ENCODE measurements around the gene RERE. TPM values are rescaled to one million over a fixed set of nuclear protein-coding genes. Genes with fewer than 3 reads are reported as not detected.

Gene RERE
- total RNA-seq, 1 experiment from 2014 or later, result 161 TPM

DNA sequence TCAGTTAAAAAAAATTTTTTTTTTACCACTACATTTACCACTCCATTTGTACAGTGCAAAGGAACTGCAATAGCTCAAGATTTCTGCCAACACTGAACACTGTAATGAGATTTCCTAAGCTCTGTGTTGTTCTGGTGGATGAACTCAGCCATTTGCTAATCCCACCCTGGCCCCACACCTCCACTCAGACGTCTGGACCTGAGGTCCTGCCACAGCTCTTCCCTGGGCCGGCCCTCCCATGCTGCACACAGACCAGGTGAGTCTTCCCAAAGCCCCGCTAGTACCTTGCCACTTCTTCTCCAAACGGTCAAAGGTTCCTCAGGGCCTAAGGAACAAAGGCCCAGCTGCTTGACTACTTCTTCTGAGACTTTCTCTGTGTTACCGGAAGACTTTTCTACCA, 443.1 kb downstream of the RERE start:
- H3K4me3 Mint-ChIP-seq, result no peak overlapping the region
- DNase-seq (ENCODE audit: low spot score) (no peak), ATAC-seq (no peak)
- no peaks in the 10 kb centered on the region for H3K9me3 Mint-ChIP-seq
- peaks cover 86% of the 10 kb centered on the region for H3K4me1 Mint-ChIP-seq
- H3K36me3 Mint-ChIP-seq, result no peaks in the 10 kb centered on the region
- TF ChIP-seq CBFB (CRISPR knock-in tag; IDR thresholded peaks at IDR 0.05; ENCODE audit: low read depth) (no peak), ZNF232 (CRISPR knock-in tag; IDR thresholded peaks at IDR 0.05) (no peak), TEAD4 (CRISPR knock-in tag; IDR thresholded peaks at IDR 0.05) (no peak), MYBL2 (CRISPR knock-in tag; IDR thresholded peaks at IDR 0.05) (no peak)
- H3K27ac Mint-ChIP-seq, result peak overlapping the region; percentile 9
- CTCF ChIA-PET, result interaction anchor here (0.7 to 2.6 kb wide), 12 partner anchors 12 to 475 kb away, joined by 3 to 12 read pairs (median 4); no protein-coding TSS in a partner anchor
- POLR2A ChIA-PET, result no interaction called here
- no peaks in the 10 kb centered on the region for H3K27me3 Mint-ChIP-seq (ENCODE audit: low read depth)

DNA sequence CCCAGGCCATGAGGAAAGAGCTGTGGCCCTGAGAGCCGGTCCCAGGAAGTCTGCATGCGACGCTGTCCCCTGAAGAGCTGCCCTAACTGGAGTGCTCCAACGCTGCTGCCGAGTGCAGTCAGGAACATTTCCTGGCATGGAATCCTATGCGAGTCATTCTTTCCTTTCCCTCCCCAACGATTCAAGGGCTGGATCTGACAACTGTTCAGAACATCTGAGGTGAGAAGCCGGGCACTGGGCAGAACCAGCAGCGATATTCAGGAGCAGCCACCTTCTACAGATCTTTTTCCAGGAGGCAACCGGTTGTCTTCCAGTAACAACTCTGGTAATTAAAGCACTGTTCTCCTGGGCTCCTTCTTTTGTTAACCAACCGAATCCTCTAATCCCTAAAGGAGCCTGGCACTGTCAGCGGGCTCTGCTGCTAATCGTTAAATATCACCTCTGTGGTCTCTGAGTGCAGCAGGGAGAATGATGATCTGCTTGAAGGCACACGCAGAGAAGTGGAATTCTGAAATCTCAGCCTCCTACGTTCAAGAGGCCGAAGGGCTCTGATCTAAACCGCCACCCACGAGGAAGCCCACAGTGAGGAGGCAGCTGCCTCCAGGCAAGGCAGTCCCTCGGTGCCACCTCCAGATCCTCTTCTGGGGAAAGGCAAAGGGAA, 443.7 kb downstream of the RERE start:
- Mint-ChIP-seq H3K4me3 (no peak overlapping the region), H3K27me3 (ENCODE audit: low read depth) (no peaks in the 10 kb centered on the region), H3K36me3 (no peaks in the 10 kb centered on the region), H3K4me1 (peaks cover 86% of the 10 kb centered on the region), H3K9me3 (no peaks in the 10 kb centered on the region), H3K27ac (peak overlapping the region; percentile 80)
- POLR2A ChIA-PET, result interaction anchor here (0.6 kb wide), 1 partner anchor 11 kb away, joined by 3 read pairs; no protein-coding TSS in a partner anchor
- CTCF ChIA-PET, result interaction anchor here (0.6 to 2.6 kb wide), 13 partner anchors 13 to 475 kb away, joined by 3 to 12 read pairs (median 4); no protein-coding TSS in a partner anchor
- TF ChIP-seq, protein P1, sequence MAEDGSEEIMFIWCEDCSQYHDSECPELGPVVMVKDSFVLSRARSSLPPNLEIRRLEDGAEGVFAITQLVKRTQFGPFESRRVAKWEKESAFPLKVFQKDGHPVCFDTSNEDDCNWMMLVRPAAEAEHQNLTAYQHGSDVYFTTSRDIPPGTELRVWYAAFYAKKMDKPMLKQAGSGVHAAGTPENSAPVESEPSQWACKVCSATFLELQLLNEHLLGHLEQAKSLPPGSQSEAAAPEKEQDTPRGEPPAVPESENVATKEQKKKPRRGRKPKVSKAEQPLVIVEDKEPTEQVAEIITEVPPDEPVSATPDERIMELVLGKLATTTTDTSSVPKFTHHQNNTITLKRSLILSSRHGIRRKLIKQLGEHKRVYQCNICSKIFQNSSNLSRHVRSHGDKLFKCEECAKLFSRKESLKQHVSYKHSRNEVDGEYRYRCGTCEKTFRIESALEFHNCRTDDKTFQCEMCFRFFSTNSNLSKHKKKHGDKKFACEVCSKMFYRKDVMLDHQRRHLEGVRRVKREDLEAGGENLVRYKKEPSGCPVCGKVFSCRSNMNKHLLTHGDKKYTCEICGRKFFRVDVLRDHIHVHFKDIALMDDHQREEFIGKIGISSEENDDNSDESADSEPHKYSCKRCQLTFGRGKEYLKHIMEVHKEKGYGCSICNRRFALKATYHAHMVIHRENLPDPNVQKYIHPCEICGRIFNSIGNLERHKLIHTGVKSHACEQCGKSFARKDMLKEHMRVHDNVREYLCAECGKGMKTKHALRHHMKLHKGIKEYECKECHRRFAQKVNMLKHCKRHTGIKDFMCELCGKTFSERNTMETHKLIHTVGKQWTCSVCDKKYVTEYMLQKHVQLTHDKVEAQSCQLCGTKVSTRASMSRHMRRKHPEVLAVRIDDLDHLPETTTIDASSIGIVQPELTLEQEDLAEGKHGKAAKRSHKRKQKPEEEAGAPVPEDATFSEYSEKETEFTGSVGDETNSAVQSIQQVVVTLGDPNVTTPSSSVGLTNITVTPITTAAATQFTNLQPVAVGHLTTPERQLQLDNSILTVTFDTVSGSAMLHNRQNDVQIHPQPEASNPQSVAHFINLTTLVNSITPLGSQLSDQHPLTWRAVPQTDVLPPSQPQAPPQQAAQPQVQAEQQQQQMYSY (CRISPR knock-in tag; IDR thresholded peaks at IDR 0.05), result peak; percentile 67
- no peak for TF ChIP-seq SMAD4 (CRISPR knock-in tag; IDR thresholded peaks at IDR 0.05)
- no peak for TF ChIP-seq TCF7 (CRISPR knock-in tag; IDR thresholded peaks at IDR 0.05; ENCODE audit: low read depth)
- TF ChIP-seq NR3C1 (CRISPR knock-in tag; conservative IDR thresholded peaks at IDR 0.05; ENCODE audit: low read depth), result no peak
- TF ChIP-seq, protein P2, sequence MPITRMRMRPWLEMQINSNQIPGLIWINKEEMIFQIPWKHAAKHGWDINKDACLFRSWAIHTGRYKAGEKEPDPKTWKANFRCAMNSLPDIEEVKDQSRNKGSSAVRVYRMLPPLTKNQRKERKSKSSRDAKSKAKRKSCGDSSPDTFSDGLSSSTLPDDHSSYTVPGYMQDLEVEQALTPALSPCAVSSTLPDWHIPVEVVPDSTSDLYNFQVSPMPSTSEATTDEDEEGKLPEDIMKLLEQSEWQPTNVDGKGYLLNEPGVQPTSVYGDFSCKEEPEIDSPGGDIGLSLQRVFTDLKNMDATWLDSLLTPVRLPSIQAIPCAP (CRISPR knock-in tag; IDR thresholded peaks at IDR 0.05), result no peak
- TF ChIP-seq, protein P3, sequence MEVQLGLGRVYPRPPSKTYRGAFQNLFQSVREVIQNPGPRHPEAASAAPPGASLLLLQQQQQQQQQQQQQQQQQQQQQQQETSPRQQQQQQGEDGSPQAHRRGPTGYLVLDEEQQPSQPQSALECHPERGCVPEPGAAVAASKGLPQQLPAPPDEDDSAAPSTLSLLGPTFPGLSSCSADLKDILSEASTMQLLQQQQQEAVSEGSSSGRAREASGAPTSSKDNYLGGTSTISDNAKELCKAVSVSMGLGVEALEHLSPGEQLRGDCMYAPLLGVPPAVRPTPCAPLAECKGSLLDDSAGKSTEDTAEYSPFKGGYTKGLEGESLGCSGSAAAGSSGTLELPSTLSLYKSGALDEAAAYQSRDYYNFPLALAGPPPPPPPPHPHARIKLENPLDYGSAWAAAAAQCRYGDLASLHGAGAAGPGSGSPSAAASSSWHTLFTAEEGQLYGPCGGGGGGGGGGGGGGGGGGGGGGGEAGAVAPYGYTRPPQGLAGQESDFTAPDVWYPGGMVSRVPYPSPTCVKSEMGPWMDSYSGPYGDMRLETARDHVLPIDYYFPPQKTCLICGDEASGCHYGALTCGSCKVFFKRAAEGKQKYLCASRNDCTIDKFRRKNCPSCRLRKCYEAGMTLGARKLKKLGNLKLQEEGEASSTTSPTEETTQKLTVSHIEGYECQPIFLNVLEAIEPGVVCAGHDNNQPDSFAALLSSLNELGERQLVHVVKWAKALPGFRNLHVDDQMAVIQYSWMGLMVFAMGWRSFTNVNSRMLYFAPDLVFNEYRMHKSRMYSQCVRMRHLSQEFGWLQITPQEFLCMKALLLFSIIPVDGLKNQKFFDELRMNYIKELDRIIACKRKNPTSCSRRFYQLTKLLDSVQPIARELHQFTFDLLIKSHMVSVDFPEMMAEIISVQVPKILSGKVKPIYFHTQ (CRISPR knock-in tag; IDR thresholded peaks at IDR 0.05), result no peak
- no peak for TF ChIP-seq ZNF423 (CRISPR knock-in tag; IDR thresholded peaks at IDR 0.05)
- ATAC-seq (peak; percentile 22), DNase-seq (ENCODE audit: low spot score) (no peak)

DNA sequence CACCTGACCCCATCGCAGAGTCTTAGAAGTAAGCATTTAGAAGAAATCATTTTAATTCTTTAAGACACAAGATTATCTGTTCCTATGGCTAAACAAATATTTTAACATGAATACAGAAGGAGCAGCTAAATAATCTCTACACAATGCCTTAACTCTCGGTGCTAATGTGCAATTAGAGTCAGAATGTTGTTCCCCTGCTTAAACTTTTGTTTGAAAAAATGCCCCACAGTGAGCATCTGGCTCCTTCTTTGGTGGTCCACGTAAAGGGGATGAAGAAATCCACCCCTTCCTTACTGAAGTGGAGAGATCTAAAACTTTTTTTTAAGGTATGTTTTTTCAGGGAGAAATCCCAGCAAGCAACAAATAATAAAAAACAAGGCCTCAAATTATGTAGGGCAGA, 444.3 kb downstream of the RERE start:
- Mint-ChIP-seq H3K9me3 (no peaks in the 10 kb centered on the region), H3K27ac (peak overlapping the region; percentile 80; the same call in 1 of the 2 replicates), H3K36me3 (no peaks in the 10 kb centered on the region), H3K27me3 (ENCODE audit: low read depth) (no peaks in the 10 kb centered on the region), H3K4me1 (peaks cover 82% of the 10 kb centered on the region), H3K4me3 (no peak overlapping the region)
- CTCF ChIA-PET, result interaction anchor here (0.8 to 2.6 kb wide), 6 partner anchors 20 to 87 kb away, joined by 4 to 12 read pairs (median 6); no protein-coding TSS in a partner anchor
- ATAC-seq (no peak), DNase-seq (ENCODE audit: low spot score) (no peak)
- POLR2A ChIA-PET, result interaction anchor here (0.6 kb wide), 1 partner anchor 10 kb away, joined by 3 read pairs; no protein-coding TSS in a partner anchor
- TF ChIP-seq, protein P4, sequence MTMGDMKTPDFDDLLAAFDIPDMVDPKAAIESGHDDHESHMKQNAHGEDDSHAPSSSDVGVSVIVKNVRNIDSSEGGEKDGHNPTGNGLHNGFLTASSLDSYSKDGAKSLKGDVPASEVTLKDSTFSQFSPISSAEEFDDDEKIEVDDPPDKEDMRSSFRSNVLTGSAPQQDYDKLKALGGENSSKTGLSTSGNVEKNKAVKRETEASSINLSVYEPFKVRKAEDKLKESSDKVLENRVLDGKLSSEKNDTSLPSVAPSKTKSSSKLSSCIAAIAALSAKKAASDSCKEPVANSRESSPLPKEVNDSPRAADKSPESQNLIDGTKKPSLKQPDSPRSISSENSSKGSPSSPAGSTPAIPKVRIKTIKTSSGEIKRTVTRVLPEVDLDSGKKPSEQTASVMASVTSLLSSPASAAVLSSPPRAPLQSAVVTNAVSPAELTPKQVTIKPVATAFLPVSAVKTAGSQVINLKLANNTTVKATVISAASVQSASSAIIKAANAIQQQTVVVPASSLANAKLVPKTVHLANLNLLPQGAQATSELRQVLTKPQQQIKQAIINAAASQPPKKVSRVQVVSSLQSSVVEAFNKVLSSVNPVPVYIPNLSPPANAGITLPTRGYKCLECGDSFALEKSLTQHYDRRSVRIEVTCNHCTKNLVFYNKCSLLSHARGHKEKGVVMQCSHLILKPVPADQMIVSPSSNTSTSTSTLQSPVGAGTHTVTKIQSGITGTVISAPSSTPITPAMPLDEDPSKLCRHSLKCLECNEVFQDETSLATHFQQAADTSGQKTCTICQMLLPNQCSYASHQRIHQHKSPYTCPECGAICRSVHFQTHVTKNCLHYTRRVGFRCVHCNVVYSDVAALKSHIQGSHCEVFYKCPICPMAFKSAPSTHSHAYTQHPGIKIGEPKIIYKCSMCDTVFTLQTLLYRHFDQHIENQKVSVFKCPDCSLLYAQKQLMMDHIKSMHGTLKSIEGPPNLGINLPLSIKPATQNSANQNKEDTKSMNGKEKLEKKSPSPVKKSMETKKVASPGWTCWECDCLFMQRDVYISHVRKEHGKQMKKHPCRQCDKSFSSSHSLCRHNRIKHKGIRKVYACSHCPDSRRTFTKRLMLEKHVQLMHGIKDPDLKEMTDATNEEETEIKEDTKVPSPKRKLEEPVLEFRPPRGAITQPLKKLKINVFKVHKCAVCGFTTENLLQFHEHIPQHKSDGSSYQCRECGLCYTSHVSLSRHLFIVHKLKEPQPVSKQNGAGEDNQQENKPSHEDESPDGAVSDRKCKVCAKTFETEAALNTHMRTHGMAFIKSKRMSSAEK (CRISPR knock-in tag; IDR thresholded peaks at IDR 0.05; ENCODE audit: borderline replicate concordance), result no peak
- TF ChIP-seq ZNF423 (CRISPR knock-in tag; IDR thresholded peaks at IDR 0.05), result no peak
- TF ChIP-seq, protein P5, sequence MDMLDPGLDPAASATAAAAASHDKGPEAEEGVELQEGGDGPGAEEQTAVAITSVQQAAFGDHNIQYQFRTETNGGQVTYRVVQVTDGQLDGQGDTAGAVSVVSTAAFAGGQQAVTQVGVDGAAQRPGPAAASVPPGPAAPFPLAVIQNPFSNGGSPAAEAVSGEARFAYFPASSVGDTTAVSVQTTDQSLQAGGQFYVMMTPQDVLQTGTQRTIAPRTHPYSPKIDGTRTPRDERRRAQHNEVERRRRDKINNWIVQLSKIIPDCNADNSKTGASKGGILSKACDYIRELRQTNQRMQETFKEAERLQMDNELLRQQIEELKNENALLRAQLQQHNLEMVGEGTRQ (CRISPR knock-in tag; IDR thresholded peaks at IDR 0.05), result no peak
- no peak for TF ChIP-seq NFE2L1 (CRISPR knock-in tag; IDR thresholded peaks at IDR 0.05)
- TF ChIP-seq, protein P6, sequence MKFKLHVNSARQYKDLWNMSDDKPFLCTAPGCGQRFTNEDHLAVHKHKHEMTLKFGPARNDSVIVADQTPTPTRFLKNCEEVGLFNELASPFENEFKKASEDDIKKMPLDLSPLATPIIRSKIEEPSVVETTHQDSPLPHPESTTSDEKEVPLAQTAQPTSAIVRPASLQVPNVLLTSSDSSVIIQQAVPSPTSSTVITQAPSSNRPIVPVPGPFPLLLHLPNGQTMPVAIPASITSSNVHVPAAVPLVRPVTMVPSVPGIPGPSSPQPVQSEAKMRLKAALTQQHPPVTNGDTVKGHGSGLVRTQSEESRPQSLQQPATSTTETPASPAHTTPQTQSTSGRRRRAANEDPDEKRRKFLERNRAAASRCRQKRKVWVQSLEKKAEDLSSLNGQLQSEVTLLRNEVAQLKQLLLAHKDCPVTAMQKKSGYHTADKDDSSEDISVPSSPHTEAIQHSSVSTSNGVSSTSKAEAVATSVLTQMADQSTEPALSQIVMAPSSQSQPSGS (CRISPR knock-in tag; IDR thresholded peaks at IDR 0.05; ENCODE audit: borderline replicate concordance, low read depth), result no peak
- TF ChIP-seq RORB (CRISPR knock-in tag; IDR thresholded peaks at IDR 0.05), result no peak
- TF ChIP-seq TCF7 (CRISPR knock-in tag; IDR thresholded peaks at IDR 0.05; ENCODE audit: low read depth), result no peak

Measured in WTC11 (cell line).